ENCODE data around the gene NGLY1. TPM values are rescaled to one million over a fixed set of nuclear protein-coding genes. Genes with fewer than 3 reads are reported as not detected.
A peak's percentile ranks its signal among the peaks of the same experiment; 100 is the strongest.

Gene NGLY1
- total RNA-seq, 1 donor = 36.3 TPM

GRCh38 chr3:25821746-25822573 is 38.7 kb upstream of the NGLY1 start:
- H3K4me3 ChIP-seq (ENCODE audit: low read depth, low read length) = no peak overlapping the region
- no peak for DNase-seq (ENCODE audit: low read depth)
- no peak for TF ChIP-seq CTCF (IDR thresholded peaks at IDR 0.05; ENCODE audit: insufficient read depth, low read depth, low read length)

GRCh38 chr3:25820816-25821486 is 37.7 kb upstream of the NGLY1 start:
- H3K4me3 ChIP-seq (ENCODE audit: low read depth, low read length) = no peak overlapping the region
- TF ChIP-seq CTCF (IDR thresholded peaks at IDR 0.05; ENCODE audit: insufficient read depth, low read depth, low read length) = no peak
- DNase-seq (ENCODE audit: low read depth) = no peak

DNA sequence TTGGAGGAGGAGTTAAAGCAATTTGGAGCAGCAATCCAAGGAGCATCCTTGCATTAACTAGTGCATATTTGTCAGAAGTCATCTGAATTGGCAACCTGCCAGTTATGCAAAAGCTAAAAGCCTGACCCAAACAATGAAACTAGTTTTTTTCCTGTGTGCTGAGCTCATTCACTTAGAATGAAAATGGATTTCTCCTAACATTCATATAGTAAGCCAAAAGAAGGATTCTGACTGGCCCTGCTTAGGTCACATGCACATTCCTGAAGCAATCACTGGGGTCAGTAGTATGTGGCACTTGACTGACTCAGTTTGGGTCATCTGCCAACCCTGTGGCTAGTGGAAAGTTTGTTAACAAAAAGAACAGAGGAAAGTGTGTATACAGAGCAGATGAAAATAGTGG is 37.1 kb upstream of the NGLY1 start:
- TF ChIP-seq CTCF (IDR thresholded peaks at IDR 0.05; ENCODE audit: insufficient read depth, low read depth, low read length) = no peak
- DNase-seq (ENCODE audit: low read depth) = peak; percentile 85
- no peak overlapping the region for H3K4me3 ChIP-seq (ENCODE audit: low read depth, low read length)

DNA sequence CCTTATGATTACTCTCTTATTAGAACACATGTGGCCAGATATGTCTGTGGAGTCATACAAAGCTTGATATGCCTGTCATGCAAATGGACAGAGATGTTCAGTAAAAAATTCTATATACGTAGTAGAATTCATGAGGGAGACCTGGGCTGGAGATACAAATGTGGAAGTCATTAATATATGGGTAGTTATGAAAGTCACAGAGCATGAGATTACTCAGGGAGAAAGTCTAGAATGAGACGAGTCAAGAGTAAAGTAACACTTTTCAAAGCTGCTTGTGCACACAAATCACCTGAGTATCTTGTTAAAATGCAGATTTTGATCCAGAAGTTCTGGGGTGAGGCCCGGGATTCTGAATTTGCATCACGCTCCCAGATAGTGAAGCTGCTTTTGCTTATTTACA is 35.1 kb upstream of the NGLY1 start:
- DNase-seq (ENCODE audit: low read depth) = no peak
- no peak overlapping the region for H3K4me3 ChIP-seq (ENCODE audit: low read depth, low read length)
- no peak for TF ChIP-seq CTCF (IDR thresholded peaks at IDR 0.05; ENCODE audit: insufficient read depth, low read depth, low read length)

GRCh38 chr3:25817638-25818037 is 34.4 kb upstream of the NGLY1 start:
- no peak overlapping the region for H3K4me3 ChIP-seq (ENCODE audit: low read depth, low read length)
- TF ChIP-seq CTCF (IDR thresholded peaks at IDR 0.05; ENCODE audit: insufficient read depth, low read depth, low read length) = no peak
- DNase-seq (ENCODE audit: low read depth) = no peak

DNA sequence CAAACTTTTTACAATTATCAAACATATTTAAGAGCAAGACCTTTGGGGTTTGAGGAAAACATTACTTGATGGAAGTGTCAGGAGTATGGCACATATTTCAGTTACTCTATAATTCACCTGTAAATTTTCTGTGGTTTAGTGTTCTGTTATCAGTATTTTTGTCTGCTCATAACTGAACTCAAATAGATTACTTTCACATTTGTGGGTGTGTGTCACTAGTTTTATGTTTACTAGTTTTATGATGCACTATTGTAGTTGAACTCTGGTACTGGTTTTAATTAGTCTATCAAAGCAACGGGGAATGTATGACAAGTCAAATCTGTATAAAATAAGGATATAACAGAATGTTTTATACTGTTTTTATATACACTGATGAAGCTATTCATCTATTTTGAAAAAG is 33.9 kb upstream of the NGLY1 start:
- no peak overlapping the region for H3K4me3 ChIP-seq (ENCODE audit: low read depth, low read length)
- no peak for TF ChIP-seq CTCF (IDR thresholded peaks at IDR 0.05; ENCODE audit: insufficient read depth, low read depth, low read length)
- no peak for DNase-seq (ENCODE audit: low read depth)

Data from fibroblast of villous mesenchyme (primary cell).